MM.1S (cell line): ENCODE data around the gene KRT78.
"Not testable (repeated sequence)": the region's sequence is repeated elsewhere in the genome, so short reads cannot be mapped to it uniquely, and the experiment has no call there.

Source experiments
- DNase-seq: peaks from one replicate; pipeline ENCODE4 v3.0.0-alpha.2; 2015
- H2AFZ ChIP-seq: fragments of 300-600 bp; sonication (generic); 2 replicates; pipeline ENCODE4 v1.6.0; 2016; ENCODE audit warnings: antibody characterized with exemption, low read length
- H3F3A ChIP-seq: fragments of 300-600 bp; sonication (generic); 2 replicates; pipeline ENCODE4 v1.6.1; 2016; ENCODE audit warnings: mild to moderate bottlenecking, antibody characterized with exemption, low read length, moderate library complexity, mixed read lengths; ENCODE audit not compliant: insufficient read depth
- H3K27ac ChIP-seq: fragments of 300-600 bp; sonication (generic); 2 replicates; pipeline ENCODE4 v1.5.1; 2016; ENCODE audit warnings: mild to moderate bottlenecking, low read length
- H3K27me3 ChIP-seq: fragments of 300-600 bp; sonication (generic); replicated peaks from 2 replicates; pipeline ENCODE4 v1.6.0; 2016; ENCODE audit warnings: low read length; ENCODE audit not compliant: insufficient read depth
- H3K36me3 ChIP-seq: fragments of 300-600 bp; sonication (generic); replicated peaks from 2 replicates; pipeline ENCODE4 v1.6.1; 2016; ENCODE audit warnings: mild to moderate bottlenecking, low read length, mixed read lengths; ENCODE audit not compliant: insufficient read depth
- H3K4me1 ChIP-seq: fragments of 300-600 bp; sonication (generic); 2 replicates; pipeline ENCODE4 v1.6.1; 2016; ENCODE audit warnings: low read length, mixed read lengths
- H3K4me2 ChIP-seq: fragments of 300-600 bp; sonication (generic); 2 replicates; pipeline ENCODE4 v1.6.0; 2016; ENCODE audit warnings: low read depth, low read length
- H3K4me3 ChIP-seq: fragments of 300-600 bp; sonication (generic); 2 replicates; pipeline ENCODE4 v1.5.1; 2016; ENCODE audit warnings: low read length, mixed read lengths
- H3K79me2 ChIP-seq: fragments of 300-600 bp; sonication (generic); 2 replicates; pipeline ENCODE4 v1.6.1; 2016; ENCODE audit warnings: mixed run types, low read length, mixed read lengths
- H3K9ac ChIP-seq: fragments of 300-600 bp; sonication (generic); 2 replicates; pipeline ENCODE4 v1.6.1; 2016; ENCODE audit warnings: low read length, mixed read lengths
- H3K9me2 ChIP-seq: fragments of 300-600 bp; sonication (generic); replicated peaks from 2 replicates; pipeline ENCODE4 v1.6.1; 2016; ENCODE audit warnings: mild to moderate bottlenecking, low read length, mixed read lengths; ENCODE audit not compliant: insufficient read depth
- H3K9me3 ChIP-seq: fragments of 300-600 bp; sonication (generic); replicated peaks from 2 replicates; pipeline ENCODE4 v1.6.1; 2016; ENCODE audit warnings: mild to moderate bottlenecking, low read length, mixed read lengths; ENCODE audit not compliant: insufficient read depth
- H4K20me1 ChIP-seq: fragments of 300-600 bp; sonication (generic); 2 replicates; pipeline ENCODE4 v1.6.1; 2016; ENCODE audit warnings: mild to moderate bottlenecking, low read length, moderate library complexity, mixed read lengths; ENCODE audit not compliant: insufficient read depth
- EZH2 ChIP-seq: fragments of 300-600 bp; sonication (generic); optimal IDR thresholded peaks from 2 replicates; pipeline ENCODE3; 2017; ENCODE audit warnings: low read depth, mild to moderate bottlenecking, antibody characterized with exemption, low read length, mixed read lengths
- EZH2phosphoT487 ChIP-seq: fragments of 300-600 bp; sonication (generic); IDR thresholded peaks from 2 replicates; pipeline ENCODE4 v1.6.1; 2018; ENCODE audit warnings: antibody characterized with exemption, low read length
- TF ChIP-seq, protein P1 (sequence below): fragments of 300-600 bp; sonication (generic); IDR thresholded peaks from 2 replicates; pipeline ENCODE4 v1.5.1; 2016; ENCODE audit warnings: antibody characterized with exemption, low read length, mixed read lengths

KRT78 gene

DNA sequence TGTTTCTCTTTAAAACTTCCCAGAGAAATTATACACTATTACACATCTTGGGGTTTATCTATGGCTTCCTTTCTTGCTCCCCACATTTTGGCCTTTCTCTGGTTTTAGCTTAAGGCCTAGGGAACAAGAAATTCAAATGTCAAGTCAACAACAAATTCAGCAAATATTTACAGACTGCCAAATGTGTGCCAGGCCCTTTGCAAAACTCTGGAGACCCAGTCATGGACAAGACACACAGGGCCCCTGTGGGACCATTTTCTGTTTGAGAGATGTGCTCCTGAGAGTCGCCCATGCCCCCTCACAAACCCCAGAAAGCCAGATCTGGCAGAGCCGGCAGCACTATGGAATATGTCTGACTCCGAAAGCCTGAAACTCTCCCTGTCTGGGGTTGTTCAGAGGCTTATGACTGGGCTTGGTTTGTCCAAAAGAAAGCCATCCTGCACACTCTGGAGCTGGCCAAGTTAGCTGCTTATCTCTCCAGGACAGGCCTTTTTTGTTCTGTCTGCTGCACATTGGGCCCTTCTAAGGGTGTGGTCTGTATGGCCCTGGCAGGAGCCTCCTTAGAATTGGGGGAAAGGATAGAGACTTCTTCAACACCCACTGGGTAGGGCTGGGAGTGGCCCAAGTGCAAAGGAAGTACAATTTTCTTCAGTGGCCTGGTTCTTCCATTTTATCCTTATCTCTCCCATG is 51.8 kb downstream of the KRT78 start:
- Histone ChIP-seq H3K27ac (no peak overlapping the region), H3K9ac (no peak overlapping the region), H3K4me3 (no peak overlapping the region), H3K9me3 (no peaks in the 10 kb centered on the region), H3K27me3 (peaks cover 58% of the 10 kb centered on the region), H3K36me3 (no peaks in the 10 kb centered on the region), H3K79me2 (no peaks in the 10 kb centered on the region), H3F3A (no peaks in the 10 kb centered on the region), H4K20me1 (no peaks in the 10 kb centered on the region), H3K4me2 (no peak overlapping the region), H2AFZ (no peak overlapping the region), H3K4me1 (no peaks in the 10 kb centered on the region), H3K9me2 (no peaks in the 10 kb centered on the region)
- DNase-seq: no peak
- no peak for TF ChIP-seq EZH2phosphoT487

DNA sequence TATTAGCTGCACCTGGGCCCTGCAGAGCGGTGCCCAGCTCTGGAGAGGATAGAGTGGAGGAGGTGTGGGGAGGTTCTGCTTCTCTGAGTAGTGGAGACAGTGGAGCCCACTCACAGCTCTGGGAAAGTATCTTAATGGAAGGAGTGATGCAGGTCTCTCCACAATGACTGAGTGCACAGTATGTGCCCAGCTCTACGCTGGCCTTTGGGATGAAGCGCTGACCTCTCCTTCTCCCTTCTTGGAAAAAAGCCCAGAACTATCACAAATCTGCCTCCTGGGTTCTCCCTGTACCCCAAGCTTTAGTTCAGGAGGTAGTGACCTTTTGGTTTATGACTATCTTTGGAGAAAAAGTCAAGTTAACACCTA is 52.4 kb downstream of the KRT78 start:
- no peak for DNase-seq
- TF ChIP-seq, protein P1, sequence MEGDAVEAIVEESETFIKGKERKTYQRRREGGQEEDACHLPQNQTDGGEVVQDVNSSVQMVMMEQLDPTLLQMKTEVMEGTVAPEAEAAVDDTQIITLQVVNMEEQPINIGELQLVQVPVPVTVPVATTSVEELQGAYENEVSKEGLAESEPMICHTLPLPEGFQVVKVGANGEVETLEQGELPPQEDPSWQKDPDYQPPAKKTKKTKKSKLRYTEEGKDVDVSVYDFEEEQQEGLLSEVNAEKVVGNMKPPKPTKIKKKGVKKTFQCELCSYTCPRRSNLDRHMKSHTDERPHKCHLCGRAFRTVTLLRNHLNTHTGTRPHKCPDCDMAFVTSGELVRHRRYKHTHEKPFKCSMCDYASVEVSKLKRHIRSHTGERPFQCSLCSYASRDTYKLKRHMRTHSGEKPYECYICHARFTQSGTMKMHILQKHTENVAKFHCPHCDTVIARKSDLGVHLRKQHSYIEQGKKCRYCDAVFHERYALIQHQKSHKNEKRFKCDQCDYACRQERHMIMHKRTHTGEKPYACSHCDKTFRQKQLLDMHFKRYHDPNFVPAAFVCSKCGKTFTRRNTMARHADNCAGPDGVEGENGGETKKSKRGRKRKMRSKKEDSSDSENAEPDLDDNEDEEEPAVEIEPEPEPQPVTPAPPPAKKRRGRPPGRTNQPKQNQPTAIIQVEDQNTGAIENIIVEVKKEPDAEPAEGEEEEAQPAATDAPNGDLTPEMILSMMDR: no peak
- no peak for TF ChIP-seq EZH2phosphoT487
- no peak for TF ChIP-seq EZH2
- no peaks in the 10 kb centered on the region for H3K36me3 ChIP-seq
- H3K27ac ChIP-seq: no peak overlapping the region
- no peak overlapping the region for H2AFZ ChIP-seq
- H3K27me3 ChIP-seq: peaks cover 63% of the 10 kb centered on the region
- H3K4me2 ChIP-seq: no peak overlapping the region
- H3K9me3 ChIP-seq: no peaks in the 10 kb centered on the region
- H4K20me1 ChIP-seq: no peaks in the 10 kb centered on the region
- no peaks in the 10 kb centered on the region for H3K79me2 ChIP-seq
- no peak overlapping the region for H3K4me3 ChIP-seq
- no peaks in the 10 kb centered on the region for H3K9me2 ChIP-seq
- no peaks in the 10 kb centered on the region for H3F3A ChIP-seq
- no peaks in the 10 kb centered on the region for H3K4me1 ChIP-seq
- H3K9ac ChIP-seq: no peak overlapping the region

DNA sequence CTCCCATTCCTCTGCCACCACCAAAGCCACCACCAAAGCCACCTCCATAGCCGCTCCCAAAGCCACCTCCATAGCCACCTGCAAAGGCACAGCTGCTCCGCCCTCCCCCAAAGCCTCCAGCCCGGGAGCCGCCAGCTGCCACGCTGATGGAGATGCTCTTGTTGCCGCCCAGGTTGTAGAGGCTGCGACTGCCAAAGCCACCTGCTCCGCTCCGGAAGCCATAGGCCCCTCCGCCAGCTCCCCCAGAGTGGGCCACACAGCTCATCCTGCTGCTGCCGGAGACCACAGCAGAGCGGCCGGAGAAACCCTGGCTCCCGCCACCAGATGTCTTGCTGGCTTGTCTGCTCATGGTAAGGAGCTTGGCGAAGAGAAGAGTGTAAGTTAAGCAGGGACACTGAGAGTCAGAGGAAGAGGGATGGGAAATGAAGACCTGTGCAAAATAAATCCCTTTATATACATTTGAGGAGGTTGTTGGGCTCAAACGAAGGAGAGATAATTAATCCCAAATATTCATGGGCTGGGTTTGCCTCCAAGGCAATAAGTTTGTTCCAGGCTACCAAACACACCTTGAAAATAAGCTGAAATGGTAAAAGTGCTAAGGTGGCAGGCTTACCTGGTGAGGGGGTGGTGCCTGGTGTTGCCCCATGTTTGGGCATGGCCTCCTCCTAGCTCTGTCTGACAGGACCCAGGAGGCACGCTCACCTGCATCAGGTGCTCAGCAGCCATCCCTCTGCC is 52.9 kb downstream of the KRT78 start, which contains the start of gene KRT3:
KRT3 (minus strand) TSS at position 424 of the 735 bp plus-strand sequence; CDS start at position 349, 75 bp downstream.
- H3K27ac ChIP-seq: no peak within 1 kb of the TSS
- no peak for DNase-seq
- peaks cover 68% of the 10 kb centered on the region for H3K27me3 ChIP-seq
- no peaks in the 10 kb centered on the region for H3K4me1 ChIP-seq
- no peak within 1 kb of the TSS for H3K9ac ChIP-seq
- no peak within 1 kb of the TSS for H3K4me2 ChIP-seq
- H4K20me1 ChIP-seq: no peaks in the 10 kb centered on the region
- H3K9me2 ChIP-seq: no peaks in the 10 kb centered on the region
- H3K4me3 ChIP-seq: no peak within 1 kb of the TSS
- no peak within 1 kb of the TSS for H2AFZ ChIP-seq
- no peaks in the 10 kb centered on the region for H3K79me2 ChIP-seq
- TF ChIP-seq, protein P1: no peak
- TF ChIP-seq EZH2phosphoT487 (no peak), EZH2 (no peak)
- H3K9me3 ChIP-seq: no peaks in the 10 kb centered on the region
- no peaks in the 10 kb centered on the region for H3F3A ChIP-seq
- no peaks in the 10 kb centered on the region for H3K36me3 ChIP-seq

DNA sequence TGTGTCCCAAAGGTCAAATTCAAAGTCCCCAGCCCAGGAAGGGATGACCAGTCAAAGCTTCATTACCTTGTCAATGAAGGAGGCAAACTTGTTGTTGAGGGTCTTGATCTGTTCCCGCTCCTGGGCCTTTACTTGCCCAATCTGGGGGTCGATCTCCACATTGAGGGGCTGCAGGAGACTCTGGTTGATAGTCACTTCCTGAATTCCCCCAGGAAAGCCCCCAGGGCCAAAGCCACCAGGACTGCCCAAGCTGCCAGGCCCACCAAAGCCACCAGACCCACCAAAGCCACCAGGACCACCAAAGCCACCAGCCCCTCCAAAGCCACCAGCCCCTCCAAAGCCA is 53.5 kb downstream of the KRT78 start:
- H3K4me1 ChIP-seq, H3K9me3 ChIP-seq, H3K27ac ChIP-seq, H3K4me2 ChIP-seq, H3K4me3 ChIP-seq, H3K9me2 ChIP-seq, H3K9ac ChIP-seq, H3K79me2 ChIP-seq, H3F3A ChIP-seq, DNase-seq, H3K36me3 ChIP-seq, H4K20me1 ChIP-seq, H2AFZ ChIP-seq: not testable (repeated sequence)
- H3K27me3 ChIP-seq: peaks cover 74% of the 10 kb centered on the region
